HepG2 (cell line): ENCODE measurements around the gene DOK4. TPM values are rescaled to one million over a fixed set of nuclear protein-coding genes. Genes with fewer than 3 reads are reported as not detected.

ENCODE experiments used
- ATAC-seq: fragments of 200-7000 bp; cut with Tn5 transposase; 3 replicates; pipeline ENCODE4 v1.9.1; 2020; ENCODE audit warnings: mild to moderate bottlenecking, moderate library complexity
- BruUV-seq: library from RNA; stranded (reverse); fragments of 400-500 nt; replicated peaks from 2 replicates; lab custom pipeline; 2021; lab: Mats Ljungman, UMichigan
- CTCF ChIA-PET: fragments of 300-600 bp; formaldehyde crosslinking; extraction: SDS; loops from one replicate; lab custom pipeline; 2021; ENCODE audit warnings: low total read pairs, inconsistent platforms, low intra/inter-chr PET ratio; lab: Yijun Ruan, JAX
- POLR2A ChIA-PET: fragments of 350-600 bp; sonication (Branson Sonifier 250); formaldehyde crosslinking; loops from one replicate; lab custom pipeline; 2020; ENCODE audit warnings: antibody characterized with exemption, inconsistent platforms; lab: Yijun Ruan, JAX
- DNase-seq: peaks from one replicate; pipeline ENCODE4 v3.0.0-alpha.2; 2015; ENCODE audit warnings: low spot score
- FAIRE-seq: peaks from 3 replicates; lab custom pipeline; 2011; peaks lifted over from hg19 to GRCh38; lab: Jason Lieb, UNC
- H2AFZ ChIP-seq: one replicate; pipeline ENCODE4 v1.6.1; 2011; ENCODE audit warnings: low read length, inconsistent platforms
- H3K27ac ChIP-seq: fragments of 300-600 bp; 3 replicates; pipeline ENCODE4 v1.8.0; 2011; ENCODE audit warnings: mixed run types, mild to moderate bottlenecking, mixed read lengths, low read length, inconsistent platforms; ENCODE audit not compliant: insufficient read depth; ENCODE audit errors: extremely low read length
- H3K27me3 ChIP-seq, 2 experiments: fragments of 200-600 bp in 1 of 2; 2 replicates in 1 of 2; 3 replicates in 1 of 2; pipeline versions ENCODE4 v1.6.0 to v1.8.0; 2011; ENCODE audit warnings: low read length in 2 of 2, mild to moderate bottlenecking in 2 of 2, moderate library complexity in 2 of 2, inconsistent platforms in 1 of 2; ENCODE audit not compliant: insufficient read depth in 2 of 2, control insufficient read depth in 1 of 2
- H3K36me3 ChIP-seq, 2 experiments: fragments of 200-600 bp in 1 of 2; replicated peaks in 1 of 2; 2 replicates in 1 of 2; 3 replicates in 1 of 2; pipeline versions ENCODE4 v1.5.1 to v1.8.0; 2011; ENCODE audit warnings: low read length in 2 of 2, inconsistent platforms in 1 of 2; ENCODE audit not compliant: insufficient read depth in 2 of 2, control insufficient read depth in 1 of 2
- H3K4me1 ChIP-seq: 2 replicates; pipeline ENCODE4 v1.5.1; 2012; ENCODE audit warnings: low read length, inconsistent platforms; ENCODE audit not compliant: insufficient read depth
- H3K4me2 ChIP-seq: 2 replicates; pipeline ENCODE4 v1.6.0; 2011; ENCODE audit warnings: low read depth, low read length, inconsistent platforms
- H3K4me3 ChIP-seq, 3 experiments: fragments of 200-600 bp in 1 of 3; sonication (generic), shearing (Covaris generic) in 1 of 3; replicated peaks in 1 of 3; 2 replicates each; pipeline ENCODE4 v1.5.1; 2011 to 2016; ENCODE audit warnings: low read length in 3 of 3, inconsistent platforms in 2 of 3, low read depth in 2 of 3, mild to moderate bottlenecking in 2 of 3, control low read depth in 1 of 3, mixed read lengths in 1 of 3; ENCODE audit not compliant: insufficient read depth in 1 of 3
- H3K79me2 ChIP-seq: one replicate; pipeline ENCODE4 v1.6.1; 2011; ENCODE audit warnings: low read length, inconsistent platforms; ENCODE audit not compliant: insufficient read depth
- H3K9ac ChIP-seq: 2 replicates; pipeline ENCODE4 v1.6.0; 2011; ENCODE audit warnings: mild to moderate bottlenecking, low read depth, low read length, inconsistent platforms; ENCODE audit not compliant: insufficient read depth
- H3K9me3 ChIP-seq: 2 replicates; pipeline ENCODE4 v1.5.1; 2012; ENCODE audit warnings: mild to moderate bottlenecking, low read length
- H4K20me1 ChIP-seq: 2 replicates; pipeline ENCODE4 v1.6.0; 2011; ENCODE audit warnings: inconsistent platforms, mild to moderate bottlenecking, low read length, moderate library complexity; ENCODE audit not compliant: insufficient read depth
- CREBL2 ChIP-seq: sonication (generic); formaldehyde crosslinking; IDR thresholded peaks from 2 replicates; pipeline ENCODE4 v1.8.1; 2023; ENCODE audit warnings: missing genetic modification reagents, mild to moderate bottlenecking, borderline replicate concordance
- NFE2 ChIP-seq: sonication (generic); formaldehyde crosslinking; IDR thresholded peaks from 2 replicates; pipeline ENCODE4 v1.4.0; 2020; ENCODE audit warnings: missing genetic modification reagents
- PHF21A ChIP-seq: sonication (generic); formaldehyde crosslinking; IDR thresholded peaks from 2 replicates; pipeline ENCODE4 v1.5.0; 2020; ENCODE audit warnings: mild to moderate bottlenecking, missing genetic modification reagents
- SSRP1 ChIP-seq: IDR thresholded peaks from 2 replicates; pipeline ENCODE4 v1.6.1; 2016; ENCODE audit warnings: control low read depth
- YY1 ChIP-seq: IDR thresholded peaks from 2 replicates; pipeline ENCODE4 v1.6.1; 2011; ENCODE audit warnings: low read length, low read depth, moderate library complexity, mild to moderate bottlenecking; ENCODE audit not compliant: insufficient read depth, insufficient replicate concordance
- ZMAT3 ChIP-seq: sonication (generic); formaldehyde crosslinking; conservative IDR thresholded peaks from 2 replicates; pipeline ENCODE4 v1.7.0; 2021; ENCODE audit warnings: missing genetic modification reagents
- ZNF256 ChIP-seq: sonication (generic); formaldehyde crosslinking; conservative IDR thresholded peaks from 2 replicates; pipeline ENCODE4 v1.4.0; 2020; ENCODE audit warnings: missing genetic modification reagents
- ZNF543 ChIP-seq: sonication (generic); formaldehyde crosslinking; IDR thresholded peaks from 2 replicates; pipeline ENCODE4 v1.4.0; 2020; ENCODE audit warnings: mild to moderate bottlenecking, missing genetic modification reagents
- ZNF577 ChIP-seq: sonication (generic); formaldehyde crosslinking; IDR thresholded peaks from 2 replicates; pipeline ENCODE4 v1.4.0; 2020; ENCODE audit warnings: mild to moderate bottlenecking, low read depth, missing genetic modification reagents, borderline replicate concordance
- ZNF678 ChIP-seq: sonication (generic); formaldehyde crosslinking; IDR thresholded peaks from 2 replicates; pipeline ENCODE4 v1.4.0; 2020; ENCODE audit warnings: mild to moderate bottlenecking, missing genetic modification reagents
- WGBS: methylation state at CpG from one replicate; pipeline ENCODE4 v1.1.6; 2017; ENCODE audit warnings: low lambda C conversion rate; 5-methylcytosine and 5-hydroxymethylcytosine counted together
- in situ Hi-C: cut with HindIII; loops from 2 replicates; pipeline ENCODE4 v1.10.0; 2017; ENCODE audit warnings: low pct_unique_long_range_greater_than_20kb; ENCODE audit not compliant: extremely low pct_ligation_motif_present
- intact Hi-C: fragments of 100-400 bp; cut with micrococcal nuclease; formaldehyde crosslinking; loops from one replicate; pipeline ENCODE4 v1.10.0; 2022; ENCODE audit not compliant: unreplicated experiment
- polyA plus RNA-seq, 8 experiments: library from polyadenylated mRNA; depleted of rRNA in 3 of 8; stranded (reverse) in 7 of 8; unstranded in 1 of 8; fragments of >200 nt; fragmentation: Illumina TruSeq in 4 of 8; extraction: Trizol in 4 of 8; gene quantifications; 2 replicates each; pipeline versions ENCODE4 v1.2.1 to v1.2.3, GENCODE V29; 2011 to 2016; ENCODE audit warnings: low read depth in 4 of 8, missing spikeins in 1 of 8, mixed read lengths in 1 of 8; ENCODE audit not compliant: insufficient read depth in 1 of 8
- total RNA-seq, 5 experiments: library from RNA; depleted of rRNA; stranded (reverse); fragments of >200 nt; fragmentation: Illumina TruSeq; extraction: Trizol; gene quantifications; 2 replicates each; pipeline ENCODE4 v1.2.3, GENCODE V29; 2016; ENCODE audit warnings: low read depth in 1 of 5
- TF ChIP-seq, protein P1 (sequence below): sonication (generic); formaldehyde crosslinking; IDR thresholded peaks from 2 replicates; pipeline ENCODE4 v1.4.0; 2020; ENCODE audit warnings: mild to moderate bottlenecking, missing genetic modification reagents, borderline replicate concordance

The DOK4 gene
- total and polyA plus RNA-seq, 2 of the 13 experiments (the other 11 are each of a cell fraction or from before 2014, with no cell fraction given), result 52.7 to 70.0 TPM

DNA sequence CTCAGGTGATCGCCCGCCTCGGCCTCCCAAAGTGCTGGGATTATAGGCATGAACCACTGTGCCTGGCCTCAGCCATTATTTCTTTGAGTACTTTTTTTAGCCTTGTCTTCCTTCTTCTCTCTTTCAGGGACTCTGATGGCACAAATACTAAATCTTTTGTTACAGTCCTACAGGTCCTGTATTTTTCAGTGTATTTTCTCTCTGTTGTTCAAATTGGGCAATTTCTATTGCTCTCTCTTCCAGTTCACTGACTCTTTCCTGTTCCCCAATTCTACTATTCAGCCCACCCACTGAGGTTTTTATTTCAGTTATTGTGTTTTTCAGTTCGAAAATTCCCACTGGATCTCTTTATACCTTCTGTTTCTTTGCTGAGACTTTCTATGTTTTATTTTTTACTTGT is 7.5 kb upstream of the DOK4 start:
- Histone ChIP-seq H3K4me2 (no peak overlapping the region), H3K27me3 (peaks cover 6 to 39% of the 10 kb centered on the region in 2 experiments; a peak in 4 of 5 replicates), H2AFZ (no peak overlapping the region), H3K9ac (no peak overlapping the region), H3K27ac (no peak overlapping the region), H3K36me3 (no peaks in the 10 kb centered on the region), H3K4me3 (no peak overlapping the region), H3K4me1 (peaks cover 17% of the 10 kb centered on the region), H3K9me3 (no peaks in the 10 kb centered on the region), H3K79me2 (no peaks in the 10 kb centered on the region), H4K20me1 (no peaks in the 10 kb centered on the region)
- CTCF ChIA-PET, result no interaction called here
- in situ Hi-C loops (no loop called here), intact Hi-C loops (no loop called here)
- no TSS peak for BruUV-seq
- FAIRE-seq, result no peak
- POLR2A ChIA-PET, result no interaction called here
- TF ChIP-seq YY1 (no peak), ZNF256 (CRISPR knock-in tag) (no peak), SSRP1 (CRISPR knock-in tag) (no peak), CREBL2 (CRISPR knock-in tag) (no peak), PHF21A (CRISPR knock-in tag) (no peak), ZMAT3 (CRISPR knock-in tag) (no peak), ZNF577 (CRISPR knock-in tag) (no peak), ZNF678 (no peak), ZNF543 (no peak), NFE2 (CRISPR knock-in tag) (no peak)
- TF ChIP-seq, protein P1, sequence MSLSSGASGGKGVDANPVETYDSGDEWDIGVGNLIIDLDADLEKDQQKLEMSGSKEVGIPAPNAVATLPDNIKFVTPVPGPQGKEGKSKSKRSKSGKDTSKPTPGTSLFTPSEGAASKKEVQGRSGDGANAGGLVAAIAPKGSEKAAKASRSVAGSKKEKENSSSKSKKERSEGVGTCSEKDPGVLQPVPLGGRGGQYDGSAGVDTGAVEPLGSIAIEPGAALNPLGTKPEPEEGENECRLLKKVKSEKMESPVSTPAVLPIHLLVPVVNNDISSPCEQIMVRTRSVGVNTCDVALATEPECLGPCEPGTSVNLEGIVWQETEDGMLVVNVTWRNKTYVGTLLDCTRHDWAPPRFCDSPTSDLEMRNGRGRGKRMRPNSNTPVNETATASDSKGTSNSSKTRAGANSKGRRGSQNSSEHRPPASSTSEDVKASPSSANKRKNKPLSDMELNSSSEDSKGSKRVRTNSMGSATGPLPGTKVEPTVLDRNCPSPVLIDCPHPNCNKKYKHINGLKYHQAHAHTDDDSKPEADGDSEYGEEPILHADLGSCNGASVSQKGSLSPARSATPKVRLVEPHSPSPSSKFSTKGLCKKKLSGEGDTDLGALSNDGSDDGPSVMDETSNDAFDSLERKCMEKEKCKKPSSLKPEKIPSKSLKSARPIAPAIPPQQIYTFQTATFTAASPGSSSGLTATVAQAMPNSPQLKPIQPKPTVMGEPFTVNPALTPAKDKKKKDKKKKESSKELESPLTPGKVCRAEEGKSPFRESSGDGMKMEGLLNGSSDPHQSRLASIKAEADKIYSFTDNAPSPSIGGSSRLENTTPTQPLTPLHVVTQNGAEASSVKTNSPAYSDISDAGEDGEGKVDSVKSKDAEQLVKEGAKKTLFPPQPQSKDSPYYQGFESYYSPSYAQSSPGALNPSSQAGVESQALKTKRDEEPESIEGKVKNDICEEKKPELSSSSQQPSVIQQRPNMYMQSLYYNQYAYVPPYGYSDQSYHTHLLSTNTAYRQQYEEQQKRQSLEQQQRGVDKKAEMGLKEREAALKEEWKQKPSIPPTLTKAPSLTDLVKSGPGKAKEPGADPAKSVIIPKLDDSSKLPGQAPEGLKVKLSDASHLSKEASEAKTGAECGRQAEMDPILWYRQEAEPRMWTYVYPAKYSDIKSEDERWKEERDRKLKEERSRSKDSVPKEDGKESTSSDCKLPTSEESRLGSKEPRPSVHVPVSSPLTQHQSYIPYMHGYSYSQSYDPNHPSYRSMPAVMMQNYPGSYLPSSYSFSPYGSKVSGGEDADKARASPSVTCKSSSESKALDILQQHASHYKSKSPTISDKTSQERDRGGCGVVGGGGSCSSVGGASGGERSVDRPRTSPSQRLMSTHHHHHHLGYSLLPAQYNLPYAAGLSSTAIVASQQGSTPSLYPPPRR (CRISPR knock-in tag), result no peak
- WGBS, result 64% methylated on average over 4 of the region's 4 CpGs
- DNase-seq, result no peak
- ATAC-seq, result no peak
